ENCODE results near the gene ILK. TPM values are rescaled to one million over a fixed set of nuclear protein-coding genes. Genes with fewer than 3 reads are reported as not detected.
A peak's percentile ranks its signal among the peaks of the same experiment; 100 is the strongest.

The ILK gene
- total RNA-seq, 1 donor: 45.5 TPM

- Histone ChIP-seq H3K4me1 (ENCODE audit: insufficient read depth, low read length) (no peaks in the 10 kb centered on the region), H3K4me3 (ENCODE audit: low read length) (no peak overlapping the region), H3K27me3 (ENCODE audit: insufficient read depth, low read length) (no peaks in the 10 kb centered on the region), H3K9me3 (ENCODE audit: low read depth, low read length) (peaks cover 17% of the 10 kb centered on the region)
Measured at GRCh38 chr11:6588018-6588417, 15.6 kb upstream of the ILK start.

GRCh38 chr11:6594142-6594768, 9.3 kb upstream of the ILK start:
- no peaks in the 10 kb centered on the region for H3K9me3 ChIP-seq (ENCODE audit: low read depth, low read length)
- H3K4me1 ChIP-seq (ENCODE audit: insufficient read depth, low read length): no peaks in the 10 kb centered on the region
- no peaks in the 10 kb centered on the region for H3K27me3 ChIP-seq (ENCODE audit: insufficient read depth, low read length)
- H3K4me3 ChIP-seq (ENCODE audit: low read length): no peak overlapping the region

- Histone ChIP-seq H3K27me3 (ENCODE audit: insufficient read depth, low read length) (no peaks in the 10 kb centered on the region), H3K4me3 (ENCODE audit: low read length) (no peak overlapping the region), H3K4me1 (ENCODE audit: insufficient read depth, low read length) (peaks cover 3% of the 10 kb centered on the region), H3K9me3 (ENCODE audit: low read depth, low read length) (no peaks in the 10 kb centered on the region)
Measured at GRCh38 chr11:6596239-6596877, 7.2 kb upstream of the ILK start.

- Histone ChIP-seq H3K4me1 (ENCODE audit: insufficient read depth, low read length) (peaks cover 20% of the 10 kb centered on the region), H3K27me3 (ENCODE audit: insufficient read depth, low read length) (no peaks in the 10 kb centered on the region), H3K4me3 (ENCODE audit: low read length) (no peak overlapping the region), H3K9me3 (ENCODE audit: low read depth, low read length) (no peaks in the 10 kb centered on the region)
Measured at GRCh38 chr11:6598555-6598954, 5.0 kb upstream of the ILK start.

GRCh38 chr11:6599449-6599848, 4.1 kb upstream of the ILK start:
- peaks cover 22% of the 10 kb centered on the region for H3K4me1 ChIP-seq (ENCODE audit: insufficient read depth, low read length)
- no peaks in the 10 kb centered on the region for H3K9me3 ChIP-seq (ENCODE audit: low read depth, low read length)
- H3K4me3 ChIP-seq (ENCODE audit: low read length): no peak overlapping the region
- H3K27me3 ChIP-seq (ENCODE audit: insufficient read depth, low read length): no peaks in the 10 kb centered on the region

GRCh38 chr11:6599881-6600390, 3.6 kb upstream of the ILK start:
- no peaks in the 10 kb centered on the region for H3K27me3 ChIP-seq (ENCODE audit: insufficient read depth, low read length)
- H3K4me1 ChIP-seq (ENCODE audit: insufficient read depth, low read length): peaks cover 27% of the 10 kb centered on the region
- H3K4me3 ChIP-seq (ENCODE audit: low read length): no peak overlapping the region
- no peaks in the 10 kb centered on the region for H3K9me3 ChIP-seq (ENCODE audit: low read depth, low read length)

- H3K9me3 ChIP-seq (ENCODE audit: low read depth, low read length): no peaks in the 10 kb centered on the region
- H3K4me1 ChIP-seq (ENCODE audit: insufficient read depth, low read length): peaks cover 38% of the 10 kb centered on the region
Measured at GRCh38 chr11:6601041-6601461, 2.5 kb upstream of the ILK start.

GRCh38 chr11:6602096-6602940, 1.3 kb upstream of the ILK start:
- Histone ChIP-seq H3K27me3 (ENCODE audit: insufficient read depth, low read length) (no peaks in the 10 kb centered on the region), H3K9me3 (ENCODE audit: low read depth, low read length) (no peaks in the 10 kb centered on the region), H3K4me3 (ENCODE audit: low read length) (peak overlapping the region; percentile 87), H3K4me1 (ENCODE audit: insufficient read depth, low read length) (peaks cover 50% of the 10 kb centered on the region)

More at GRCh38 chr11:6601041-6601461, 2.5 kb upstream of the ILK start:
- Histone ChIP-seq H3K4me3 (ENCODE audit: low read length) (no peak overlapping the region), H3K27me3 (ENCODE audit: insufficient read depth, low read length) (no peaks in the 10 kb centered on the region)

GRCh38 chr11:6604081-6604626, 580 bp downstream of the ILK start:
- Histone ChIP-seq H3K9me3 (ENCODE audit: low read depth, low read length) (no peaks in the 10 kb centered on the region), H3K4me3 (ENCODE audit: low read length) (peak overlapping the region; percentile 87), H3K4me1 (ENCODE audit: insufficient read depth, low read length) (peaks cover 68% of the 10 kb centered on the region), H3K27me3 (ENCODE audit: insufficient read depth, low read length) (no peaks in the 10 kb centered on the region)

GRCh38 chr11:6604790-6605189, 1.2 kb downstream of the ILK start:
- H3K9me3 ChIP-seq (ENCODE audit: low read depth, low read length): no peaks in the 10 kb centered on the region
- peaks cover 68% of the 10 kb centered on the region for H3K4me1 ChIP-seq (ENCODE audit: insufficient read depth, low read length)
- H3K27me3 ChIP-seq (ENCODE audit: insufficient read depth, low read length): no peaks in the 10 kb centered on the region
- H3K4me3 ChIP-seq (ENCODE audit: low read length): peak overlapping the region; percentile 87

- no peak overlapping the region for H3K4me3 ChIP-seq (ENCODE audit: low read length)
- peaks cover 76% of the 10 kb centered on the region for H3K4me1 ChIP-seq (ENCODE audit: insufficient read depth, low read length)
- H3K27me3 ChIP-seq (ENCODE audit: insufficient read depth, low read length): no peaks in the 10 kb centered on the region
- H3K9me3 ChIP-seq (ENCODE audit: low read depth, low read length): no peaks in the 10 kb centered on the region
Measured at GRCh38 chr11:6606471-6607189, 3.1 kb downstream of the ILK start.

- H3K9me3 ChIP-seq (ENCODE audit: low read depth, low read length): no peaks in the 10 kb centered on the region
- H3K4me1 ChIP-seq (ENCODE audit: insufficient read depth, low read length): peaks cover 69% of the 10 kb centered on the region
- H3K4me3 ChIP-seq (ENCODE audit: low read length): no peak overlapping the region
- H3K27me3 ChIP-seq (ENCODE audit: insufficient read depth, low read length): no peaks in the 10 kb centered on the region
Measured at GRCh38 chr11:6607190-6607795, 3.7 kb downstream of the ILK start.

GRCh38 chr11:6608011-6608410, 4.4 kb downstream of the ILK start:
- H3K4me3 ChIP-seq (ENCODE audit: low read length): no peak overlapping the region
- no peaks in the 10 kb centered on the region for H3K9me3 ChIP-seq (ENCODE audit: low read depth, low read length)
- H3K4me1 ChIP-seq (ENCODE audit: insufficient read depth, low read length): peaks cover 68% of the 10 kb centered on the region
- H3K27me3 ChIP-seq (ENCODE audit: insufficient read depth, low read length): no peaks in the 10 kb centered on the region
